Choroid plexus epithelial cell (primary cell): Measurements from ENCODE around the gene C21orf58.

ENCODE experiments used
- DNase-seq: peaks from one replicate; pipeline ENCODE4 v3.0.0-alpha.2; 2010; ENCODE audit warnings: low read depth
- H3K4me3 ChIP-seq: 2 replicates; pipeline ENCODE4 v1.5.1; 2011; ENCODE audit warnings: low read depth, mild to moderate bottlenecking, control low read depth, low read length, moderate library complexity
- CTCF ChIP-seq: conservative IDR thresholded peaks from 2 replicates; pipeline ENCODE4 v1.5.1; 2011; ENCODE audit warnings: low read depth, mild to moderate bottlenecking, control low read depth, inconsistent platforms, low read length, moderate library complexity

Gene C21orf58

GRCh38 chr21:46256501-46256994, 67.1 kb downstream of the C21orf58 start:
- no peak for DNase-seq
- no peak for TF ChIP-seq CTCF
- no peak overlapping the region for H3K4me3 ChIP-seq

GRCh38 chr21:46255758-46256337, 67.8 kb downstream of the C21orf58 start:
- no peak overlapping the region for H3K4me3 ChIP-seq
- TF ChIP-seq CTCF: no peak
- DNase-seq: no peak

GRCh38 chr21:46255166-46255565, 68.5 kb downstream of the C21orf58 start:
- H3K4me3 ChIP-seq: no peak overlapping the region
- no peak for TF ChIP-seq CTCF
- DNase-seq: no peak

DNA sequence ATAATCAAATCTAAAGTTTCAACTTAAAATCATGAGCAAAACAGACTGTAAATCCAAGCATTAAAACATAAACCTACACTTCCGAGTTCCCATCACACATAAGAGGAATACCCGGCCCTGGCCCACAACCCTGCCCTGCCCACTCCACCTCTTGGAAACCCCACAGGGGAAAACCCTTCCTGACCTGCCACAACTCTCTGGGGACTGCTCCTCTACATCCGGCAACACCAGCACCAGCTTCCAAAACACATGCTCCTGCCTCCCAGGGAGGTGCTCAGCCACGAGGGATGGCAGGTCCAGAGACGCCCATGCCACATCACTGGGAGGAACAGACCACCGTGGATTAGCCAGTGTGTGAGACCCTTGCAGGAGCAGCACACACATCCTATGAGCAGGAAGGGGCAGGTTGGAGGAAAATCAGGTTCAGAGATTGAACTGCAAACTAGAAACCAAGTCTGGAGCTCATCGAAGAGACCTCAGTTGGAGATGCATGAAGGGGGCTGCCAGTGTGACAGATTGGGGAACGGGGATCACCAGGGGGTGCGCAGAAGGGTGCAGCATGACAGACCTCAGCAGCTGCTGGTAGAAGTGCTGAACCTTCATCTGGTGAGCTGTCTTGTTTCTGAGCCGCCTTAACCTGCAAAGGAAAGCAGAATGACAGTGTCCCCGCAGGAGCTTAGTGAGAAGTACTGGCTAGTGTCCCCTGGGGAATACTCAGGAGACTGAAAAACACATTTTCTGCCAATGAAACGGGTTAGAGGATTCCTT, 69.3 kb downstream of the C21orf58 start:
- DNase-seq: no peak
- H3K4me3 ChIP-seq: no peak overlapping the region
- no peak for TF ChIP-seq CTCF

- peak; percentile 57 for DNase-seq
These were observed 70.0 kb downstream of the C21orf58 start for GRCh38 chr21:46253610-46254124.

DNA sequence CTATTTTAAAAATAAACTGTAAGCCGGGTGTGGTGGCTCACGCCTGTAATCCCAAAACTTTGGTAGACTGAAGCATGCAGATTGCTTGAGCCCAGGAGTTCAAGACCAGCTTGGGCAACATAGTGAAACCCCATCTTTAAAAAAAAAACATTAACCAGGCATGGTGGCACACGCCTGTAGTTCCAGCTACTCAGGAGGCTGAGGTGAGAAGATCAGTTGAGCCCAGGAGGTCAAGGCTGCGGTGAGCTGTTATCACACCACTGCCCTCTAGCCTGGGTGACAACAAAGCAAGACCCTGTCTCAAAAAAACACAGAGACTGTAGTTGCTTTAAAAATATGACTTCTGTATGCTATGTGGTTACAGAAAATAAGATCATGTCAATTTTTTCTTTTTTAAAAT, 70.8 kb downstream of the C21orf58 start:
- TF ChIP-seq CTCF: no peak
- no peak overlapping the region for H3K4me3 ChIP-seq
- DNase-seq: no peak

More at GRCh38 chr21:46253610-46254124, 70.0 kb downstream of the C21orf58 start:
- H3K4me3 ChIP-seq: no peak overlapping the region
- no peak for TF ChIP-seq CTCF
